GM23338 (cell line): Measurements from ENCODE around the gene INPP4A.

Experiments
- CTCF ChIP-seq, 2 experiments: fragments of 200-600 bp in 1 of 2; sonication (generic) in 1 of 2; conservative IDR thresholded peaks; 2 replicates each; pipeline versions ENCODE4 v1.5.1 to v1.6.1; 2016 to 2017; ENCODE audit warnings: antibody characterized with exemption in 2 of 2, low read depth in 2 of 2, mild to moderate bottlenecking in 2 of 2, moderate library complexity in 1 of 2
- ETS1 ChIP-seq: IDR thresholded peaks from 2 replicates; pipeline ENCODE4 v1.6.1; 2016; ENCODE audit warnings: antibody characterized with exemption
- EZH2 ChIP-seq: fragments of 200-600 bp; sonication (generic); IDR thresholded peaks from one replicate; pipeline ENCODE4 v1.8.0; 2017; ENCODE audit warnings: antibody characterized with exemption, mild to moderate bottlenecking, low read depth; ENCODE audit not compliant: unreplicated experiment
- JUNB ChIP-seq: IDR thresholded peaks from one replicate; pipeline ENCODE4 v1.6.1; 2016; ENCODE audit warnings: antibody characterized with exemption; ENCODE audit not compliant: unreplicated experiment
- POLR2AphosphoS5 ChIP-seq: IDR thresholded peaks from 2 replicates; pipeline ENCODE4 v1.6.1; 2016; ENCODE audit warnings: antibody characterized with exemption, low read depth

GRCh38 chr2:98578231-98578630 is 133.6 kb downstream of the INPP4A start:
- no peak for TF ChIP-seq JUNB
- TF ChIP-seq EZH2 = no peak
- TF ChIP-seq CTCF (conservative IDR thresholded peaks at IDR 0.05; ENCODE audit: low read depth in 2 of 2) = no peak
- TF ChIP-seq ETS1 = no peak
- no peak for TF ChIP-seq POLR2AphosphoS5
